ENCODE results near the gene FLVCR1.
"Not testable (repeated sequence)": the region's sequence is repeated elsewhere in the genome, so short reads cannot be mapped to it uniquely, and the experiment has no call there.

FLVCR1 gene
- total RNA-seq, result 18.4 to 30.8 reads per million in 2 experiments

- DNase-seq (ENCODE audit: low read depth), result peak; percentile 80
Observed at GRCh38 chr1:212857992-212858460, at the start of gene FLVCR1. TSS of gene FLVCR1 (plus strand) at chr1:212858275. CDS start at chr1:212858453, 178 bp downstream.

GRCh38 chr1:212814537-212815334 is 43.3 kb upstream of the FLVCR1 start:
- no peak for DNase-seq (ENCODE audit: low read depth)

- DNase-seq (ENCODE audit: low read depth), result no peak
Observed at GRCh38 chr1:212816567-212817278, 41.4 kb upstream of the FLVCR1 start.

GRCh38 chr1:212819726-212820125 is 38.3 kb upstream of the FLVCR1 start:
- no peak for DNase-seq (ENCODE audit: low read depth)

GRCh38 chr1:212820969-212821368 is 37.1 kb upstream of the FLVCR1 start:
- no peak for DNase-seq (ENCODE audit: low read depth)

GRCh38 chr1:212822956-212823355 is 35.1 kb upstream of the FLVCR1 start:
- DNase-seq (ENCODE audit: low read depth), result no peak

- DNase-seq (ENCODE audit: low read depth), result no peak
Observed at GRCh38 chr1:212824201-212824600, 33.9 kb upstream of the FLVCR1 start.

- no peak for DNase-seq (ENCODE audit: low read depth)
Observed at GRCh38 chr1:212825798-212826452, 32.1 kb upstream of the FLVCR1 start.

- DNase-seq (ENCODE audit: low read depth), result no peak
Observed at GRCh38 chr1:212827171-212827776, 30.8 kb upstream of the FLVCR1 start.

GRCh38 chr1:212827831-212828278 is 30.2 kb upstream of the FLVCR1 start:
- DNase-seq (ENCODE audit: low read depth), result no peak

- no peak for DNase-seq (ENCODE audit: low read depth)
Observed at GRCh38 chr1:212828395-212828794, 29.7 kb upstream of the FLVCR1 start.

- DNase-seq (ENCODE audit: low read depth), result not testable (repeated sequence)
Observed at GRCh38 chr1:212833211-212834207, 24.6 kb upstream of the FLVCR1 start.

- no peak for DNase-seq (ENCODE audit: low read depth)
Observed at GRCh38 chr1:212838145-212838544, 19.9 kb upstream of the FLVCR1 start.

- not testable (repeated sequence) for DNase-seq (ENCODE audit: low read depth)
Observed at GRCh38 chr1:212844521-212844920, 13.6 kb upstream of the FLVCR1 start.

GRCh38 chr1:212847549-212847948 is 10.5 kb upstream of the FLVCR1 start, which contains the start of gene SPATA45:
TSS of gene SPATA45 (minus strand) at chr1:212847649. CDS start at chr1:212836149, 11,500 bp downstream.
- no peak for DNase-seq (ENCODE audit: low read depth)

- DNase-seq (ENCODE audit: low read depth), result no peak
Observed at GRCh38 chr1:212852105-212852688, 5.9 kb upstream of the FLVCR1 start.

- no peak for DNase-seq (ENCODE audit: low read depth)
Observed at GRCh38 chr1:212853658-212854057, 4.4 kb upstream of the FLVCR1 start.

- no peak for DNase-seq (ENCODE audit: low read depth)
Observed at GRCh38 chr1:212856755-212857154, 1.3 kb upstream of the FLVCR1 start.

- peak; percentile 3 for DNase-seq (ENCODE audit: low read depth)
Observed at GRCh38 chr1:212858461-212859265, 588 bp downstream of the FLVCR1 start.

All from T follicular helper cell (primary cell).